Endodermal cell (in vitro differentiated cells): ENCODE measurements around the gene ORMDL3. TPM values are rescaled to one million over a fixed set of nuclear protein-coding genes. Genes with fewer than 3 reads are reported as not detected.
"Not testable (repeated sequence)": the region's sequence is repeated elsewhere in the genome, so short reads cannot be mapped to it uniquely, and the experiment has no call there.

Source experiments
- DNase-seq: peaks from one replicate; pipeline ENCODE4 v3.0.0-alpha.2; 2017
- H3K27ac ChIP-seq: 2 replicates; pipeline ENCODE4 v1.5.1; 2013; ENCODE audit warnings: mild to moderate bottlenecking, low read depth, low read length, moderate library complexity
- H3K27me3 ChIP-seq: 2 replicates; pipeline ENCODE4 v1.6.1; 2013; ENCODE audit warnings: mild to moderate bottlenecking, low read length, moderate library complexity; ENCODE audit not compliant: insufficient read depth, control insufficient read depth, poor library complexity, severe bottlenecking
- H3K36me3 ChIP-seq: 2 replicates; pipeline ENCODE4 v1.7.0; 2013; ENCODE audit warnings: mild to moderate bottlenecking, low read length, moderate library complexity; ENCODE audit not compliant: control insufficient read depth, insufficient read depth
- H3K4me1 ChIP-seq: one replicate; pipeline ENCODE4 v1.7.0; 2013; ENCODE audit warnings: low read length; ENCODE audit not compliant: control insufficient read depth, insufficient read depth
- H3K4me3 ChIP-seq: 2 replicates; pipeline ENCODE4 v1.5.1; 2013; ENCODE audit warnings: mild to moderate bottlenecking, low read length, moderate library complexity
- H3K9ac ChIP-seq: 2 replicates; pipeline ENCODE4 v1.6.1; 2013; ENCODE audit warnings: mild to moderate bottlenecking, low read length, moderate library complexity; ENCODE audit not compliant: poor library complexity, severe bottlenecking; ENCODE audit errors: extremely low read depth
- H3K9me3 ChIP-seq: 2 replicates; pipeline ENCODE4 v1.6.1; 2013; ENCODE audit warnings: mild to moderate bottlenecking, low read length, moderate library complexity; ENCODE audit not compliant: control insufficient read depth
- H3K27ac Mint-ChIP-seq: 2 replicates; pipeline ENCODE4 v1.8.0; 2020; ENCODE audit warnings: mixed read lengths
- H3K27me3 Mint-ChIP-seq: 2 replicates; pipeline ENCODE4 v1.8.0; 2021; ENCODE audit warnings: mild to moderate bottlenecking, mixed read lengths; ENCODE audit not compliant: insufficient read depth
- H3K36me3 Mint-ChIP-seq: 2 replicates; pipeline ENCODE4 v1.8.0; 2020; ENCODE audit warnings: low read depth, mixed read lengths
- H3K4me1 Mint-ChIP-seq: 2 replicates; pipeline ENCODE4 v1.8.0; 2020; ENCODE audit warnings: mixed read lengths
- H3K4me3 Mint-ChIP-seq: 2 replicates; pipeline ENCODE4 v1.8.0; 2020; ENCODE audit warnings: mild to moderate bottlenecking, moderate library complexity, mixed read lengths
- H3K9me3 Mint-ChIP-seq: 2 replicates; pipeline ENCODE4 v1.8.0; 2020; ENCODE audit warnings: mild to moderate bottlenecking, mixed read lengths
- CTCF ChIP-seq: fragments of 200-600 bp; sonication (generic); conservative IDR thresholded peaks from 2 replicates; pipeline ENCODE4 v1.5.0; 2021; ENCODE audit warnings: antibody characterized with exemption, mild to moderate bottlenecking
- WGBS, 2 experiments: methylation state at CpG; one replicate each; pipeline versions ENCODE4 v1.1.5 to v1.1.7; 2013; ENCODE audit warnings: missing lambda C conversion rate in 2 of 2, mixed read lengths in 1 of 2; ENCODE audit not compliant: insufficient coverage in 1 of 2, insufficient read length in 1 of 2; 5-methylcytosine and 5-hydroxymethylcytosine counted together
- total RNA-seq, 2 donors: library from RNA; stranded (reverse); fragmentation: NEBNext Ultra II Directional in 1 of 2; extraction: Animal tissue kit (Norgen Biotek cat#: 25700) in 1 of 2; gene quantifications; 2 replicates in 1 of 2; 3 replicates in 1 of 2; pipeline ENCODE4 v1.2.1, GENCODE V29; 2021

Gene ORMDL3
- total RNA-seq, 2 donors from 2014 or later, result 77.7 to 83.8 TPM

- DNase-seq, result no peak
- Histone ChIP-seq H3K9ac (no peak overlapping the region), H3K36me3 (peaks cover 11% of the 10 kb centered on the region), H3K27me3 (no peaks in the 10 kb centered on the region), H3K27ac (no peak overlapping the region), H3K4me3 (no peak overlapping the region), H3K4me1 (no peaks in the 10 kb centered on the region), H3K9me3 (no peaks in the 10 kb centered on the region)
- Mint-ChIP-seq H3K4me3 (no peak overlapping the region), H3K36me3 (peaks cover 25% of the 10 kb centered on the region), H3K27ac (no peak overlapping the region), H3K4me1 (no peaks in the 10 kb centered on the region), H3K27me3 (no peaks in the 10 kb centered on the region), H3K9me3 (no peaks in the 10 kb centered on the region)
- 91 to 94% methylated on average over 3 of the region's 3 CpGs for WGBS, 2 experiments
- TF ChIP-seq CTCF, result no peak
Observed at GRCh38 chr17:39904990-39905288, 22.5 kb downstream of the ORMDL3 start.

DNA sequence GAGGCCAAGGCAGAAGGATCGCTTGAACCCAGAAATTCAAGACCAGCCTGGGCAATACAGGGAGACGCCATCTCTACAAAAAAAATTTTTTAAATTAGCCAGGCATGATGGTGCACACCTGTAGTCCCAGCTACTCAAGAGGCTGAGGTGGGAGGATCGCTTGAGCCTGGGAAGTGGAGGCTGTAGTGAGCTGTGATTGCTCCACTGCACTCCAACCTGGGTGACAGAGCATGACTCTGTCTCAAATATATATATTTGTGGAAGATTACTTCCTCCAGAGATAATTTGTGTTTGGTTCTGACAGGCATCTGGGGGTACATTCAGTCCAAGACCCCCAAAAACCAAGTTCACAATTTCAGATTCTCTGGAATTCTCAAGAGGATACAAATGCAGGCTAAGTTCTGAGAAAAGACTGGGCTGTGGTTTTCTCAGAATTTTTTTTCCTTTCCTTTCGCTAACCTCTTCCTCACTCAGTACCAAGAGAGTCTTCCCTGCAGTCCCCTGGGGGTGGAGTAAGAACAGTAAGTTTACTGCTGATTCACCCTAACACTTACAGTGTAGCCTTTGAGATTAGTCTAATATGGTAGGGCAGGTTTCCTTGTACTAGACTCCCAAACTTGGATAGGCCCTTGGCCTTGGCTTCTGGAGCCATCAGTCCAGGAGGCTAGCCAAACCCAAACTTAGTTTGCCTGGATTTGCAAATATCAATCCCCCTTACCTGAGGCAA is 24.1 kb downstream of the ORMDL3 start:
- TF ChIP-seq CTCF, result no peak
- no peak overlapping the region for H3K27ac Mint-ChIP-seq
- H3K27me3 ChIP-seq, result no peaks in the 10 kb centered on the region
- H3K27me3 Mint-ChIP-seq, result peaks cover 2% of the 10 kb centered on the region
- H3K27ac ChIP-seq, result no peak overlapping the region
- WGBS, 2 experiments, result 90 to 100% methylated on average over 2 to 4 of the region's 4 CpGs
- H3K9ac ChIP-seq, result no peak overlapping the region
- no peaks in the 10 kb centered on the region for H3K9me3 Mint-ChIP-seq
- no peak overlapping the region for H3K4me3 Mint-ChIP-seq
- H3K36me3 ChIP-seq, result no peaks in the 10 kb centered on the region
- DNase-seq, result no peak
- H3K4me1 ChIP-seq, result no peaks in the 10 kb centered on the region
- no peak overlapping the region for H3K4me3 ChIP-seq
- no peaks in the 10 kb centered on the region for H3K4me1 Mint-ChIP-seq
- H3K9me3 ChIP-seq, result no peaks in the 10 kb centered on the region
- peaks cover 17% of the 10 kb centered on the region for H3K36me3 Mint-ChIP-seq

DNA sequence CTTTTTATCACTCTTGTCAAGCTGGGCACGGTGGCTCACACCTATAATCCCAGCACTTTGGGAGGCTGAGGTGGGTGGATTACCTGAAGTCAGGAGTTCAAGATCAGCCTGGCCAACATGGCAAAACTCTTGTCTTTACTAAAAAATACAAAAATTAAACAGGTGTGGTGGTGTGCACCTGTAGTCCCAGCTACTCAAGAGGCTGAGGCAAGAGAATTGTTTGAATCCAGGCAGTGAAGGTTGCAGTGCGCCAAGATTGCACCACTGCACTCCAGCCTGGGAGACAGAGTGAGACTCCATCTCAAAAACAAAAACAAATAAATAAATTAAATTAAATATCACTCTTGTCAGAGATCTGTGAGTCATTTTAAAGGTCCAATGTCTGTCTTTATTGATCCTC is 25.4 kb downstream of the ORMDL3 start:
- 85 to 100% methylated on average over 1 to 2 of the region's 2 CpGs for WGBS, 2 experiments
- not testable (repeated sequence) for H3K4me1 Mint-ChIP-seq, H3K27ac Mint-ChIP-seq, H3K4me1 ChIP-seq, H3K4me3 Mint-ChIP-seq, DNase-seq, H3K27me3 Mint-ChIP-seq, H3K9ac ChIP-seq, H3K36me3 ChIP-seq, H3K27me3 ChIP-seq, H3K4me3 ChIP-seq, H3K27ac ChIP-seq, H3K9me3 Mint-ChIP-seq, H3K9me3 ChIP-seq
- H3K36me3 Mint-ChIP-seq, result peaks cover 12% of the 10 kb centered on the region

GRCh38 chr17:39899215-39899614 is 28.2 kb downstream of the ORMDL3 start:
- Histone ChIP-seq H3K36me3 (no peaks in the 10 kb centered on the region), H3K9ac (no peak overlapping the region), H3K4me3 (no peak overlapping the region), H3K27me3 (no peaks in the 10 kb centered on the region), H3K9me3 (no peaks in the 10 kb centered on the region), H3K4me1 (peaks cover 5% of the 10 kb centered on the region), H3K27ac (no peak overlapping the region)
- Mint-ChIP-seq H3K27me3 (peaks cover 2% of the 10 kb centered on the region), H3K9me3 (no peaks in the 10 kb centered on the region), H3K36me3 (peaks cover 6% of the 10 kb centered on the region), H3K27ac (no peak overlapping the region), H3K4me1 (peaks cover 6% of the 10 kb centered on the region), H3K4me3 (no peak overlapping the region)
- no peak for TF ChIP-seq CTCF
- DNase-seq, result no peak
